PC-3 (cell line): ENCODE measurements around the gene ANKRD52. TPM values are rescaled to one million over a fixed set of nuclear protein-coding genes. Genes with fewer than 3 reads are reported as not detected.
A peak's percentile ranks its signal among the peaks of the same experiment; 100 is the strongest.

Source experiments
- ATAC-seq: fragments of 200-7000 bp; cut with Tn5 transposase; 2 replicates; pipeline ENCODE4 v1.9.1; 2020; ENCODE audit warnings: mild to moderate bottlenecking, moderate library complexity
- BruUV-seq: library from RNA; stranded (reverse); fragments of 400-500 nt; replicated peaks from 2 replicates; lab custom pipeline; 2021; lab: Mats Ljungman, UMichigan
- CTCF ChIA-PET: fragments of 300-600 bp; sonication (Branson Sonifier 250); formaldehyde crosslinking; loops from one replicate; lab custom pipeline; 2022; ENCODE audit warnings: antibody characterized with exemption; lab: Charles Lee
- POLR2A ChIA-PET: fragments of 300-600 bp; sonication (Branson Sonifier 250); formaldehyde crosslinking; loops from one replicate; lab custom pipeline; 2022; ENCODE audit warnings: antibody characterized with exemption; ENCODE audit not compliant: unreplicated experiment; lab: Charles Lee
- DNase-seq: peaks from one replicate; pipeline ENCODE4 v3.0.0-alpha.2; 2015
- H2AFZ ChIP-seq: fragments of 300-600 bp; sonication (generic); 2 replicates; pipeline ENCODE4 v1.6.0; 2016; ENCODE audit warnings: antibody characterized with exemption, low read length
- H3F3A ChIP-seq: fragments of 300-600 bp; sonication (generic); one replicate; pipeline ENCODE4 v1.6.0; 2017; ENCODE audit warnings: antibody characterized with exemption, low read length, control low read depth, mild to moderate bottlenecking; ENCODE audit not compliant: unreplicated experiment
- H3K27ac ChIP-seq: fragments of 300-600 bp; sonication (generic); 2 replicates; pipeline ENCODE4 v1.5.1; 2016; ENCODE audit warnings: mild to moderate bottlenecking, low read length
- H3K27me3 ChIP-seq: fragments of 300-600 bp; sonication (generic); 2 replicates; pipeline ENCODE4 v1.6.1; 2016; ENCODE audit warnings: low read length, mixed read lengths
- H3K36me3 ChIP-seq: fragments of 300-600 bp; sonication (generic); 2 replicates; pipeline ENCODE4 v1.6.1; 2016; ENCODE audit warnings: low read depth, mixed run types, low read length, mixed read lengths
- H3K4me1 ChIP-seq: fragments of 300-600 bp; sonication (generic); 2 replicates; pipeline ENCODE4 v1.5.1; 2016; ENCODE audit warnings: low read length; ENCODE audit not compliant: insufficient read depth
- H3K4me2 ChIP-seq: fragments of 300-600 bp; sonication (generic); 2 replicates; pipeline ENCODE4 v1.6.0; 2016; ENCODE audit warnings: low read length
- H3K4me3 ChIP-seq: fragments of 300-600 bp; sonication (generic); 2 replicates; pipeline ENCODE4 v1.5.1; 2016; ENCODE audit warnings: mild to moderate bottlenecking, low read length, mixed read lengths
- H3K79me2 ChIP-seq: fragments of 300-600 bp; sonication (generic); 2 replicates; pipeline ENCODE4 v1.6.1; 2017; ENCODE audit warnings: low read length, mixed read lengths
- H3K9ac ChIP-seq: fragments of 300-600 bp; sonication (generic); 2 replicates; pipeline ENCODE4 v1.6.0; 2016; ENCODE audit warnings: mild to moderate bottlenecking, low read length
- H3K9me2 ChIP-seq: fragments of 300-600 bp; sonication (generic); replicated peaks from 2 replicates; pipeline ENCODE4 v1.6.1; 2016; ENCODE audit warnings: mixed run types, low read length, mixed read lengths
- H3K9me3 ChIP-seq: fragments of 300-600 bp; sonication (generic); 2 replicates; pipeline ENCODE4 v1.6.1; 2016; ENCODE audit warnings: low read length, mixed read lengths
- H4K20me1 ChIP-seq: fragments of 300-600 bp; sonication (generic); 2 replicates; pipeline ENCODE4 v1.6.1; 2016; ENCODE audit warnings: low read length, mixed read lengths
- EZH2 ChIP-seq: fragments of 300-600 bp; sonication (generic); IDR thresholded peaks from one replicate; pipeline ENCODE4 v1.6.1; 2017; ENCODE audit warnings: antibody characterized with exemption, mild to moderate bottlenecking, low read length; ENCODE audit not compliant: unreplicated experiment
- EZH2phosphoT487 ChIP-seq: fragments of 300-600 bp; sonication (generic); IDR thresholded peaks from 2 replicates; pipeline ENCODE4 v1.6.1; 2018; ENCODE audit warnings: mild to moderate bottlenecking, antibody characterized with exemption, low read length, borderline replicate concordance
- intact Hi-C: fragments of 100-400 bp; cut with micrococcal nuclease; formaldehyde crosslinking; loops from 2 replicates; pipeline ENCODE4 v1.9.0; 2023
- total RNA-seq: library from RNA; depleted of rRNA; stranded (reverse); fragments of >200 nt; gene quantifications from 2 replicates; pipeline ENCODE4 v1.2.3, GENCODE V29; 2014
- TF ChIP-seq, protein P1 (sequence below): fragments of 300-600 bp; sonication (generic); conservative IDR thresholded peaks from 2 replicates; pipeline ENCODE4 v1.5.1; 2017; ENCODE audit warnings: antibody characterized with exemption, low read depth, mild to moderate bottlenecking, low read length

Gene ANKRD52
- total RNA-seq, 1 experiment from 2014 or later: 19.1 TPM

DNA sequence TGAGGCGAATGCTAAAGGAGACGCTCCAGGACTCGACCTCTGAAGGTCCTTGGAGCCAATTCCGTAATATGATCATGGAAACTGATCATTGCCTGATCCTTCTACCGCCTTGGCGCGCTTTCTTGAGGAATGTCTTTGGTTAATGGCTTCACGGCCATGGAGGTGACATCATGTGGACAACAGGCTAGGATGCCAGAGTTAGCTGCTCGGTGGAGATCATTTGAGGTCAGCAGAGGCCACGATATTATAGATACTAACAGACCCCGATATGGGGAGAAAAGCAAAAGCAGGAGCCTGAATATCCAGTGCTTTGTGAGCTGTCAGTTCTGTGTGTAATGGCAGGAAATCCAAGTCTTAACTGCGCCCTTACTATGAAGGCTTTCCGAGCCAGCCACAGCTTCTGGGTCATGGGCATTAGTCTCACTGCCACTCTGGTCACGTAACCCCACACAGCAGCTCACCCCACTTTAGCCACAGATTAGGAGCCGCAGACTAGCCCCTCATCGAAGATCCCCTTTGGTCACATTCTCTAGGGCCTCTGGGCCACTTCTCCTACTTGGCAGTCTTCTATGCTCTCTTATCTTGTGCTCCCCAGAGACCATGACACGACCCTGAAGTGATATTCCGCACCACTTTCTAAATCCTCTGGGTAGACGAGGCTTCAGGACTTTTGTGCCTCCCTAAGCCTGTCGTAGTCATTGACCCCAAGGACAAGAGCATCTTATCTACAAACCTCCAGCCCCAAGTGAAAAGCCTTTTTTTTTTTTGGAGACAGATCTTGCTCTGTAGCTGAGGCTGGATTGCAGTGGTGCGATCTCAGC lies 42.7 kb upstream of the ANKRD52 start:
- peak overlapping the region; percentile 89 for H3K9ac ChIP-seq
- no peaks in the 10 kb centered on the region for H3K27me3 ChIP-seq
- H3K4me2 ChIP-seq: peak overlapping the region; percentile 86
- peaks cover 42% of the 10 kb centered on the region for H3K79me2 ChIP-seq
- H3K27ac ChIP-seq: peak overlapping the region; percentile 56
- no peak for TF ChIP-seq EZH2phosphoT487
- TF ChIP-seq EZH2: no peak
- TF ChIP-seq, protein P1, sequence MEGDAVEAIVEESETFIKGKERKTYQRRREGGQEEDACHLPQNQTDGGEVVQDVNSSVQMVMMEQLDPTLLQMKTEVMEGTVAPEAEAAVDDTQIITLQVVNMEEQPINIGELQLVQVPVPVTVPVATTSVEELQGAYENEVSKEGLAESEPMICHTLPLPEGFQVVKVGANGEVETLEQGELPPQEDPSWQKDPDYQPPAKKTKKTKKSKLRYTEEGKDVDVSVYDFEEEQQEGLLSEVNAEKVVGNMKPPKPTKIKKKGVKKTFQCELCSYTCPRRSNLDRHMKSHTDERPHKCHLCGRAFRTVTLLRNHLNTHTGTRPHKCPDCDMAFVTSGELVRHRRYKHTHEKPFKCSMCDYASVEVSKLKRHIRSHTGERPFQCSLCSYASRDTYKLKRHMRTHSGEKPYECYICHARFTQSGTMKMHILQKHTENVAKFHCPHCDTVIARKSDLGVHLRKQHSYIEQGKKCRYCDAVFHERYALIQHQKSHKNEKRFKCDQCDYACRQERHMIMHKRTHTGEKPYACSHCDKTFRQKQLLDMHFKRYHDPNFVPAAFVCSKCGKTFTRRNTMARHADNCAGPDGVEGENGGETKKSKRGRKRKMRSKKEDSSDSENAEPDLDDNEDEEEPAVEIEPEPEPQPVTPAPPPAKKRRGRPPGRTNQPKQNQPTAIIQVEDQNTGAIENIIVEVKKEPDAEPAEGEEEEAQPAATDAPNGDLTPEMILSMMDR: no peak
- H4K20me1 ChIP-seq: peaks cover 23% of the 10 kb centered on the region; the same call in 1 of the 2 replicates
- BruUV-seq: TSS peak; percentile 70
- no peaks in the 10 kb centered on the region for H3F3A ChIP-seq
- intact Hi-C loops: no loop called here
- H3K9me3 ChIP-seq: no peaks in the 10 kb centered on the region
- ATAC-seq (peak; percentile 1; the same call in 1 of the 2 replicates), DNase-seq (no peak)
- H2AFZ ChIP-seq: peak overlapping the region; percentile 87
- ChIA-PET POLR2A (interaction anchor here (0.6 kb wide), 1 partner anchor 197 kb away, joined by 6 read pairs; the partner anchor contains the start of gene PA2G4), CTCF (no interaction called here)
- H3K4me3 ChIP-seq: peak overlapping the region; percentile 96
- peaks cover 18% of the 10 kb centered on the region for H3K36me3 ChIP-seq
- peaks cover 39% of the 10 kb centered on the region for H3K4me1 ChIP-seq
- no peaks in the 10 kb centered on the region for H3K9me2 ChIP-seq

DNA sequence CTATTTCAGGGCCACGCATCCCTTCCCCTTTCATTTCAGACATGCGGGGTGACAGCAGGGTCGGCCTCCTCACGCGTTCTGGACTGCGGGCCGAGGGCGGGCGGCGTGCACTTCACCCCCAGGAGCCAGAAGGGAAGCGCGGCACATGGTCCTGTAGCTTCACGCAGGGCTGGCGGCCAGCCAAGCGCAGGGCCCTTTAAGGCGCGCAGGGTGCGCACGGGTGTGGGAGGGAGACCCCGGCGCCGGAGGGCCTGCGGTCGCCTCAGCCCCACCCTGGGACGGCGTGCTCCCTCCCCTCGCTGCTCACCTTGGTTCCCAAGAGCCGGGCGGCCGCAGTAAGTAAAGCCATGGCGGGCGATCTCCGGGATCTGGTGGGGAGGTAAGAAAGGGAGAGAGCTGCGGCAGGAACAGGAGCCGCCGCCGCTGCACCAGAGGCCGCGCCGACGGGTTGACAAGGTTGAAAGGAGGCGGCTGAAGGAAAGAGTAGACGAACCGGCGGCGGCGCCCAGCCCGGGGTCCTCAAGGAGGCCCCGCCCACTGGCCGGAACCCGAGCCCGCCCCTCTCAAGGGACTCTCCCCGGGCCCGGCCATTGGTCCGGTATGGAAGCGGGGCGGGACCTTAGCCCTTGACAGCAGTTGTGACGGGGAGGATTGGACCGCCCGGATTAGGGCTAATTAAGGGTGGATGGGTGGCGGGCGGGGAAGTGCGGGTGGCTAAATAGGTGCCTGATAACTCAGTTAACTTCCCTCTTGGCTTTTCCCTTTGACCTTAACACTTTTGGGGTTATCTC lies 41.9 kb upstream of the ANKRD52 start, which contains the start of gene CS:
Gene CS (minus strand): TSS at position 478 of the 791 bp plus-strand sequence. CDS start 129 bp downstream, at position 349.
- Histone ChIP-seq H3K4me1 (peaks cover 39% of the 10 kb centered on the region), H3K27me3 (no peaks in the 10 kb centered on the region), H3F3A (no peaks in the 10 kb centered on the region), H3K4me2 (peak within 1 kb of the TSS; percentile 87), H3K36me3 (peaks cover 18% of the 10 kb centered on the region), H3K9me2 (no peaks in the 10 kb centered on the region), H3K4me3 (peak within 1 kb of the TSS; percentile 96), H2AFZ (peak within 1 kb of the TSS; percentile 87), H3K79me2 (peaks cover 50% of the 10 kb centered on the region), H3K9ac (peak within 1 kb of the TSS; percentile 89), H3K9me3 (no peaks in the 10 kb centered on the region), H4K20me1 (peaks cover 23% of the 10 kb centered on the region; the same call in 1 of the 2 replicates), H3K27ac (peak within 1 kb of the TSS; percentile 69)
- TF ChIP-seq, protein P1: no peak
- TF ChIP-seq EZH2: no peak
- no peak for TF ChIP-seq EZH2phosphoT487
- DNase-seq: peak; percentile 99
- ATAC-seq: peak; percentile 95
- BruUV-seq: no TSS peak
- intact Hi-C loops: no loop called here
- POLR2A ChIA-PET: interaction anchor here (0.6 to 0.7 kb wide), 3 partner anchors 16 to 360 kb away, joined by 3 read pairs; no protein-coding TSS in a partner anchor
- CTCF ChIA-PET: no interaction called here
